ENCODE results near the gene NLRP2B.
"Not testable (repeated sequence)": the region's sequence is repeated elsewhere in the genome, so short reads cannot be mapped to it uniquely, and the experiment has no call there.

The NLRP2B gene

DNA sequence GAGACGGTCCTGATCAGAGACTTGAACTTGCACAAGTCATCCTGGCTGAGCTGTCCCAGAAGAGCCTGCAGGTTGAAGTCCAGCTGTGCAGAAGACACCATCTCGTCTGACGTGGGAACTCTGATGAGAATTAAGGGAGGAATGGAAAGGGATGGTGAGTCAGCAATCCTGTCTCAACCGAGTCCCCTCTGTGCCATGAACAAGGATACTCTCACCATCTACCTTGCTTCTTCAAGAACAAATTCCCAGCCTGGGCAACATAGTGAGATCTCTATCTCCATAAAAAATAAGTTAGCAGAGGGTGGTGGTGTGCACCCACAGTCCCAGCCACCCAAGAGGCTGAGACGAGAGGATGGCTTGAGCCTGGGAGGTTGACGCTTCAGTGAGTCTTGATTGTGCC, at the start of gene NLRP2B:
NLRP2B (minus strand) TSS at position 101 of the 400 bp plus-strand sequence.
- no peak for DNase-seq (ENCODE audit: low spot score)

DNA sequence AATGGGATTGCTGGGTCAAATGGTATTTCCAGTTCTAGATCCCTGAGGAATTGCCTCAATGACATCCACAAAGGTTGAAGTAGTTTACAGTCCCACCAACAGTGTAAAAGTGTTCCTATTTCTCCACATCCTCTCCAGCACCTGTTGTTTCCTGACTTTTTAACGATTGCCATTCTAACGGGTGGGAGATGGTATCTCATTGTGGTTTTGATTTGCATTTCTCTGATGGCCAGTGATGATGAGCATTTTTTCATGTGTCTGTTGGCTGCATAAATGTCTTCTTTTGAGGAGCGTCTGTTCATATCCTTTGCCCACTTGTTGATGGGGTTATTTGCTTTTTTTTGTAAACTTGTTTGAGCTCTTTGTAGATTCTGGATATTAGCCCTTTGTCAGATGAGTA, 45.9 kb upstream of the NLRP2B start:
- not testable (repeated sequence) for DNase-seq (ENCODE audit: low spot score)

DNA sequence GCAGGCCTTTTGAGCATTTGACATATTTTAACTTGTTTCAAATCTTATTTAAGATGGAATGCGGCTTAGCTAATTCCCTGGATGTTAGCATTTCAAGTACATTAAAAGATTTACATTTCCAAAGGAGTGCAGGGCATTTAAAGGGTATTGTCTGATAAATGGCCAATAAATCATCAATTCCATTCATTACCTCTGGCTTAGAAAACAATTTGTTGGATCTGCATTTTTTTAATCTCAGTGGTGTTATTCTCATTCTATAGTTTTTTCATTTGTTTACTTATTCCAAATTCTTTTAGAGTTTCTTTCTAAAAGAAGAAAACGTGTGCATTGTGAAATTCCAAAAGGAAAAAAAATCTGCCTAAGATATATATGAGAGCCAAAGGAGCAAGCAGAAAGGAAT, 1.3 kb upstream of the NLRP2B start:
- DNase-seq (ENCODE audit: low spot score) = no peak

DNA sequence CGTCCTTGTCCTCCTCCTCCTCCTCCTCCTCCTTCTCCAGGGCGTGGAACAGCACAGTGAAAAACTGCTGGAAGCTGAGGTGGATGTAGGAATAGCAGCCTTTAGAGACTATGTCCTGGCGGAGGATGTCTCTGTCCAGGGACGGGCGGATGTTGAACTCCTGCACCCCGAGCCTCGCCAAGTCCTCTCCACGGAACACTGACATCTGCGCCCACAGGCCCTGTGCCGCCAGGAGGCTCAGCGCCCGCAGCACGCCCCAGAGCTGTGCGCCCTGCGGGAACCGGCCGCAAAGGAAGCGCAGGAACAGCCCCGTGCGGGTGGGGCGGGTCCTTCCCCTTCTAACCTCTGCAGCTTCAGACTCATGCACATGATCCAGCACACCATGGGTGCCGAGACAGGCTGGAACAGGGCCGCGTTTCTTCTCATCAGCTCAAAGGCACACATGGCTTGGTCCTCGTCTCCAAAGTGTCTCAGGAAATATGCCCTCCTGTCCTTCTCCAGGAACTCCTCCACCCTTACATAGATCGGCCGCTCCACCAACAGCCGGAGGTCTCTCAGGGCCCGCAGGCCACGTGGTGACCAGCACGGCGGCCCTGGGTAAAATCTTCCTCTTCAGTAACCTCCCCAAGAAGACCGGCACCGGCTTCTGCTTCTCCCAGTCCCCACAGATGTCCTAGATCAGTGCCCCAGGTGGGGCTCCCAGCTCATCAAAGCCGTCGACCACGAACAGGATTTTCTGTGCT, 1.2 kb downstream of the NLRP2B start:
- DNase-seq (ENCODE audit: low spot score) = no peak

DNA sequence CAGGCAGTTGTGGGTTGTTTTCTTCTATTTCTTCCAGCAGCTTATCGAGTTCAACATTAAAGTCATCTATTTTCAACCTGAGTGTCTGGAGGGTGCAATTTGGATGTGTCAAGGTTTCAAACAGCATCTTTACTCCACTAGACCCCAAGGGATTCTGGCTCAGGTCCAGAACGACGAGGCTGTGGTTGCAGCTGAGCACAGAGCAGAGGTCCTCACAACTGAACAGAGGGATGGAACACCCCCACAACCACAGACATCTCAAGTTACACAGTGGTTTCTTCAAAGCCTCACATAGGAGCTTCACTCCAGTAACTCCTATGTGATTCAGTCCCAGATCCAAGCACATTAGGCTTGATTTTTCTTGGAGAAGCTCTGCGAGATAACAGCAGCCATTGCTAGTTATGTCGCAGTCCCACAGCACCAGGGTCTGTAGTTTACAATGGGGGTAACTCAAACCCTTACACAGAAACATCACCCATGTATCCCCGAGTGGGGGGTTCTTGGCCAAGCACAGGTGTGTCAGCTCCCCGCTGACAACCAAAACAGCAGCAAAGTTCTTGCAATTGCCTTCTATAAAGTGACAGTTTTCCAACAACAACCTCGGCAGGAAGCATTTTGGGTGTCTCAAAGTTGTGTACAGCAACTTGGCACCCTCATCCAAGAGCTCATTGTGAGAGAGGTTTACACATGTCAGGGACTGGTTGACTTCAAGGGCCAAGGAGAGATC, 2.8 kb downstream of the NLRP2B start:
- peak; percentile 6 for DNase-seq (ENCODE audit: low spot score)

DNA sequence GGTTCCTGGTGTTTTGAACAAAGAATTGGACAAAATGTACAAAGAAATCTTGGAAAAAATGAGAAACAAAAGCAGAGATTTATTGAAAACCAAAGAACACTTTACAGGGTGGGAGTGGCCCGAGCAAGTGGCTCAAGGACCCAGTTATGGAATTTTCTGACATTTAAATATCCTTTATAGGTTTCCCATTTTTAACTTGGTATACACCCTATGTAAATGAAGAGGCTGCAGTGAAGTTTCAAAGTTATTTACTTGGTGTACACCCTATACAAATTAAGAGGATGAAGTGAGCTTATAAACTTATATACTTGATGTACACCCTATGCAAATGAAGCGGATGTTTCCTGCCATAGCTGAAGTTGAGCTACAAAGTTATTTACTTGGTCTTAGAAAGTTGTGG, 4.7 kb downstream of the NLRP2B start:
- DNase-seq (ENCODE audit: low spot score) = no peak

DNA sequence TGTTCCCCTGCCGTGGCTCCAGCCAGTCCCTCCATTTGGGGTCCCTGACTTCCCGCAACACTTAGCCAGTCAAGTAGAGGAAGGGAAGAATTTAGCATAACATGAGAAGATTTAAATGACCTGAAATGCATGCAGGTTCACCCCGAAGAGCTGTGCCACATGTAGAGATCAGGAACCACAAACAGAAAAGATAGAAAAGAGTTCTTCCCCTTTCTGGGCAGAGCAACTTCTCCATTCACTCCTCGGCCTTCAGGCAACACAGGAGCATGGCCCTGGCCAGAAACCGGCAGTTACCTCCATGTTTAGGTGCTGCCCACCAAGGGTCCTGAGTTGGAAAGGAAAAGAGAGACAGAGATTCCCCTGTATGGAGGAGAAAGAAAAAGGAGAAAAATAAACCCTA, 5.2 kb downstream of the NLRP2B start:
- DNase-seq (ENCODE audit: low spot score) = no peak

DNA sequence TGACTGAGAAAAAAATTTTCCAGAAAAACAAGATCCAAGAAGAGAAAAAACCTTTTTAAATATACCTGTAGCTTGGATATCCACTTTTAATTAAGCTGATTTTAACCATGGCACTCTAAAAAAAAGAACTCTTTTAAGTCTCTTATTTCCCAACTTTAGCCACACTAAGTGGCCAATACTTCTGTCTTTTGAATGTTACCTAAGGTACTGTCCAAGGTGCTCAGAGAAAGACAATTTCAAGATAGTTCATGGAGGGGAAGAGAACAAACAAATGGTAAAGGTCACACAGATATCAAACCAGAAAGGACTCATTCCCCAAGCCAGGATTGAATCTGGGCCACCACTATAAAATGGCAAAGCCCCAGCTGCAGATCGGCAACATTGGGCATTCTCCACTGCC, 10.1 kb downstream of the NLRP2B start:
- DNase-seq (ENCODE audit: low spot score) = no peak

DNA sequence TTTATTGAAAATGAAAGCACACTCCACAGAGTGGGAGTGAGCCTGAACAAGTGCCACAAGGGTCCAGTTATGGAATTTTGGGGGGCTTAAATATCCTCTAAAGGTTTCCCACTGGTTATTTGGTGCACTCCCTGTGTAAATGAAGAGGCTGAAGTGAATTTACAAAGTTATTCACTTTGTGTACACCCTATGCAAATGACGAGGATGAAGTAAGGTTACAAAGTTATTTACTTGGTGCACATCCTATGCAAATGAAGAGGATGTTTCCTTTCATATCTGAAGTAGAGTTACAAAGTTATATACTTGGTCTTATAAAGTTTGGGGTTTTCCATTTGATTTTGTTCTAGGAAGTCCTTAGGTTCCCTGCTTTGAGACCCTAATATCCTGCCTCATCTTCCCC, 13.1 kb downstream of the NLRP2B start:
- DNase-seq (ENCODE audit: low spot score) = no peak

DNA sequence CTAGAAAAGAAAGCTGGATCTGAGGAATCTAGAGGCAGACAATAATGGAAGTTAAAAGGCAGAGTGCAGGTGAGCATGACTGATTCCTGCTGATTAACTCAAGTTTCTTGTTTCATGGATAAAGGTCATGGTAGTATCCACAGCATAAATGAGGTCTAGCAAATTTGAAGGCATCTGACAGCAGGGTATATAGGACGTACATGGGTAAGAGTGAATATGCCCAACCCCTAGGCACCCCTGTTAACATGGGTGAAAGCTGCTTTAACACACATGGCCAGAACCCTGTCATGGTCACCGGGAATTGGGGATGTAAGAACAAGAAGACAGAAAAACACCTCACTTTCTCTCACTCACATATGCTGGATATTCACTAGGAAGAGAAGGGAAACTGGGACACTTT, 25.0 kb downstream of the NLRP2B start:
- DNase-seq (ENCODE audit: low spot score) = no peak

DNA sequence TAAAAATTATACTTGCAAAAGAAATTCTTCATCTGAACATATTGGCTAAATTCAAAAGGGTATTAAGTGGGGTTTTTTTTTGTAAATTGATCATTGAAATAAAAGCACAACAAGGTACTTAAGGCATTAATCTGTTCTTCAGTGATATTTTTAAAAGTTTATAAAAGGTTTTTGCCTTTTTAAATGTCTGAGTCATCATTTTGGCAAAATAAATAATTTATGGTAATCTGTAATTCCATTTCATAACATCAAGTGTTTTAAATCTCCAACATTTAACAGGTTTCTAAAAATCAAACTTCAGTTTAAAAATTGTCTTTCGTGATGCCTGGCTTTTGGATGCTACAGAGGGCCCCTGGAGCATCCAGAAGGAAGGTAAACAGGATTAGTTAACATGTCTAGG, 27.4 kb downstream of the NLRP2B start:
- DNase-seq (ENCODE audit: low spot score) = no peak

DNA sequence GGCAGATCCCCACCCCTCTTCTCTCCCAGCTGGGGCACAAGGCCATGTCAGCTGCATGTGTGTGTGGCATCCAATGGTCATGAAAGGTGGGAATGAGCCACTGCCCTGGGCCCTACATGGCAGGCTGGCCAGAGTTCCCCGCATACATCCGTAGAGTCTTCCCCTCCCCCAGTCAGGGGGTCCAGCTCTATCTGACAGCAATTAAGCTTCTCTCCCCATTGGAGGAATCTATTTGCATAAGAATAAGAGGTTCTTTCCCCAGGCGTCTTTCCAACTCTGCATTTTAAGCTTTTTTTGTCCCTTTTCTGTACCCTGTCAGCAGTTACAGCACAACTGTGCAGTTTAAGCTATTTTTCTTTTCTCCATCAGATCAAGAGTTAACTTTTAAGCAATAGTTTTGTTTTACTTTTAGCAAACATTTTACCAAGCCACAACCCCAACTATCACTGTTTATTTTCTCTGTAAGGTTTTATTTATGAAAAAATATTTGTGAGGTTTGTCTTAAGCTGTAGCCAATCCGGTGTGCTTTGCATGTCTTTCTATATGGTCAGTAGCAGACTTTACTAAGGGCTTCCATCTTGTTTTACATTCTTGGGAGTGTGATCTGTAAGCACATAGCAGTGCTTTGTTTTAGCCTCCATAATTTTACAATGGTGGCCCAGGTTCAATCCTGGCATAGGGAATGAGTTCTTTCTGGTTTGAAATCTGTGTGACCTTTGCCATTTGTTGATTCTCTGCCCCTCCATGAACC, 28.7 kb downstream of the NLRP2B start:
- no peak for DNase-seq (ENCODE audit: low spot score)

DNA sequence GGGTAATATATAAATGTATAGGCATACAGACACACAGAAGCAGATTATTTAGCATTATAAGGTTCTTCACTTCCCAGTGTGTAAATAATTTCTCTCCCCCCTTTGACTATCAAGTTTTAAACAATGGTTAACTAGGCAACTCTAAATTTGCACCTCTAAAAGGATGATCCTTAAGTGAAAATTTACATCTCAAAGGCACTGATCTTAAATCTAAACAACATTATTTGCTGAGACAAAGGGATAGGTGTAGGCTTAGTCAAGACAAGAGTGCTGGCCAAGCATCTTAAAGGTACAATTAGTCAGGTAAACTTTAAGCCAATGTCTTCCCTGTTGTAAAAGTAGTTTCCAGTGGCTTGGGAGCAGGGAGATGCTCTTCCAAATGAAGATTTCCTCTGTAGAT, 33.0 kb downstream of the NLRP2B start:
- DNase-seq (ENCODE audit: low spot score) = no peak

DNA sequence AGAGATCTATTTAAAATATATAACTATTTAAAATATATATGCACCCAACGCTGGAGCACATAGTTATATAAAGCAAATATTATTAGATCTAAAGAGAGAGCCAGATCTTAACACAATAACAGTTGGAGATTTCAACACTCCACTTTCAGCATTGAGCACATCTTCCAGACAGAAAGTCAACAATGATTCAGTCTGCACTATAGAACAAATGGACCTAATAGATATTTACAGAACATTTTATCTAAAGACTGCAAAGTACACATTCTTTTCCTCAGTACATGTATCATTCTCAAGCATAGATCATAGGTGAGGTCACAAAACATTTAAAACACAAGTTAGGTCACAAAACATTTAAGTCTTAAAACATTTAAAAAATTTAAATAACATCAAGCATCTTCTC, 36.4 kb downstream of the NLRP2B start:
- no peak for DNase-seq (ENCODE audit: low spot score)

DNA sequence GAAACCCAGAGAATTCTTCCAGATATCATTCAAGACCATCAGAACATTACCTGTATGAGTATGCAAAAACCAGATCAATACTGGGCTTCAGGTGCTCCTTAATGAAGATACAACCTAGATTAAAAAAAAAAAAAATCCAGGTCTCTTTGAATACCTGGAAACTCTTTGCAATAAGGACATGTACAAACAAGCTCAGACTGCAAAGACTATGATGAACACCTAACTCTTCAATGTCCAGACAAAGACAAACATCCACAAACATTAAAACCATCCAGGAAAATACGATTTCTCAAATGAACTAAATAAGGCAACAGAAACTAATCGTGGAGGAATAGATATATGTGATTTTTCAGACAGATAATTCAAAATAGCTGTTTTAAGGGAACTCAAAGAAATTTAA, 38.7 kb downstream of the NLRP2B start:
- DNase-seq (ENCODE audit: low spot score) = no peak

DNA sequence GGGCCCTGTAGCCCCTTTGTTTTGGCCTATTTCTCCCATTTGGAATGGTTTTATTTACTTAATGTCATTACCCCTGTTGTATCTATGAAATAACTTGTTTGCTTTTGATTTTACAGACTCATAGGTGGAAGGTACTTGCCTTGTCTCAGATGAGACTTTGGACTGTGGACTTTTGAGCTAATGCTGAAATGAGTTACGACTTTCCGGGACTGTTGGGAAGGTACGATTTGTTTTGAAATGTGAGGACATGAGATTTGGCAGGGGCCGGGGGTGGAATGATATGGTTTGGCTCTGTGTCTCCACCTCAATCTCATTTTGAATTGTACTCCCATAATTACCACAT, 39.4 kb downstream of the NLRP2B start:
- DNase-seq (ENCODE audit: low spot score) = no peak

DNA sequence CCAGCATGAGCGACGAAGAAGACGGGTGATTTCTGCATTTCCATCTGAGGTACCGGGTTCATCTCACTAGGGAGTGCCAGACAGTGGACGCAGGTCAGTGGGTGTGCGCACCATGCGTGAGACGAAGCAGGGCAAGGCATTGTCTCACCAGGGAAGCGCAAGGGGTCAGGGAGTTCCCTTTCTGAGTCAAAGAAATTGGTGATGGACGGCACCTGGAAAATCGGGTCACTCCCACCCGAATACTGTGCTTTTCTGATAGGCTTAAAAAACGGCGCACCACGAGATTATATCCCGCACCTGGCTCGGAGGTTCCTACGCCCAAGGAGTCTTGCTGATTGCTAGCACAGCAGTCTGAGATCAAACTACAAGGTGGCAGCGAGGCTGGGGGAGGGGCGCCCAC, 50.6 kb downstream of the NLRP2B start:
- not testable (repeated sequence) for DNase-seq (ENCODE audit: low spot score)
